Mucosa of rectum (tissue), 2 donors: ENCODE measurements around the gene CTNNAL1.
"Not testable (repeated sequence)": the region's sequence is repeated elsewhere in the genome, so short reads cannot be mapped to it uniquely, and the experiment has no call there.

Experiments used
- H3K27ac ChIP-seq, 2 donors: one replicate each; pipeline ENCODE4 v1.7.0; 2013; ENCODE audit warnings: inconsistent platforms in 2 of 2, low read depth in 2 of 2, low read length in 2 of 2
- H3K27me3 ChIP-seq, 2 donors: one replicate each; pipeline ENCODE4 v1.7.0; 2013; ENCODE audit warnings: low read length in 2 of 2; ENCODE audit not compliant: control insufficient read depth in 2 of 2, insufficient read depth in 2 of 2
- H3K36me3 ChIP-seq, 2 donors: one replicate each; pipeline ENCODE4 v1.7.0; 2013; ENCODE audit warnings: low read length in 2 of 2; ENCODE audit not compliant: control insufficient read depth in 2 of 2, insufficient read depth in 2 of 2
- H3K4me1 ChIP-seq, 2 donors: one replicate each; pipeline ENCODE4 v1.7.0; 2013; ENCODE audit warnings: low read length in 2 of 2, mild to moderate bottlenecking in 1 of 2; ENCODE audit not compliant: control insufficient read depth in 2 of 2, insufficient read depth in 2 of 2
- H3K4me3 ChIP-seq, 2 donors: one replicate each; pipeline ENCODE4 v1.7.0; 2013; ENCODE audit warnings: low read length in 2 of 2
- H3K9ac ChIP-seq, 2 donors: one replicate each; pipeline ENCODE4 v1.7.0; 2013; ENCODE audit warnings: low read length in 2 of 2, low read depth in 1 of 2, mild to moderate bottlenecking in 1 of 2
- H3K9me3 ChIP-seq, 2 donors: one replicate each; pipeline ENCODE4 v1.7.0; 2013; ENCODE audit warnings: low read length in 2 of 2; ENCODE audit not compliant: control insufficient read depth in 2 of 2
- donor health status: healthy.
- donor health status: Normal muscosa, but diverticular disease.

Gene CTNNAL1

GRCh38 chr9:108971392-108971791 is 41.9 kb downstream of the CTNNAL1 start:
- not testable (repeated sequence) for H3K27me3 ChIP-seq, H3K9me3 ChIP-seq, H3K36me3 ChIP-seq, H3K4me3 ChIP-seq, H3K4me1 ChIP-seq, H3K27ac ChIP-seq, H3K9ac ChIP-seq

GRCh38 chr9:108967916-108968315 is 45.4 kb downstream of the CTNNAL1 start:
- no peak overlapping the region for H3K9ac ChIP-seq
- no peaks in the 10 kb centered on the region for H3K4me1 ChIP-seq
- H3K27ac ChIP-seq = no peak overlapping the region
- H3K27me3 ChIP-seq = no peaks in the 10 kb centered on the region
- H3K36me3 ChIP-seq = no peaks in the 10 kb centered on the region
- H3K4me3 ChIP-seq = no peak overlapping the region
- H3K9me3 ChIP-seq = no peaks in the 10 kb centered on the region

- no peaks in the 10 kb centered on the region for H3K36me3 ChIP-seq
- no peaks in the 10 kb centered on the region for H3K4me1 ChIP-seq
- H3K9me3 ChIP-seq = no peaks in the 10 kb centered on the region
Observed at GRCh38 chr9:108963459-108964143, 49.7 kb downstream of the CTNNAL1 start.

GRCh38 chr9:108961151-108961550 is 52.1 kb downstream of the CTNNAL1 start:
- no peaks in the 10 kb centered on the region for H3K9me3 ChIP-seq
- no peak overlapping the region for H3K27ac ChIP-seq
- H3K4me3 ChIP-seq = no peak overlapping the region
- no peaks in the 10 kb centered on the region for H3K4me1 ChIP-seq
- H3K36me3 ChIP-seq = no peaks in the 10 kb centered on the region
- H3K9ac ChIP-seq = no peak overlapping the region
- H3K27me3 ChIP-seq = no peaks in the 10 kb centered on the region

More at GRCh38 chr9:108963459-108964143, 49.7 kb downstream of the CTNNAL1 start:
- no peaks in the 10 kb centered on the region for H3K27me3 ChIP-seq
- H3K9ac ChIP-seq = no peak overlapping the region
- H3K27ac ChIP-seq = no peak overlapping the region
- H3K4me3 ChIP-seq = no peak overlapping the region

- Histone ChIP-seq H3K27ac (no peak overlapping the region), H3K4me1 (no peaks in the 10 kb centered on the region), H3K36me3 (no peaks in the 10 kb centered on the region), H3K9ac (no peak overlapping the region), H3K9me3 (no peaks in the 10 kb centered on the region), H3K27me3 (no peaks in the 10 kb centered on the region), H3K4me3 (no peak overlapping the region)
Observed at GRCh38 chr9:108960331-108960730, 53.0 kb downstream of the CTNNAL1 start.

- Histone ChIP-seq H3K27me3 (no peaks in the 10 kb centered on the region), H3K9me3 (no peaks in the 10 kb centered on the region), H3K4me3 (no peak overlapping the region), H3K36me3 (no peaks in the 10 kb centered on the region), H3K27ac (no peak overlapping the region), H3K9ac (no peak overlapping the region), H3K4me1 (no peaks in the 10 kb centered on the region)
Observed at GRCh38 chr9:108956631-108957026, 56.7 kb downstream of the CTNNAL1 start.

- H3K4me1 ChIP-seq = no peaks in the 10 kb centered on the region
- no peaks in the 10 kb centered on the region for H3K27me3 ChIP-seq
- no peaks in the 10 kb centered on the region for H3K36me3 ChIP-seq
- no peaks in the 10 kb centered on the region for H3K9me3 ChIP-seq
- no peak overlapping the region for H3K27ac ChIP-seq
- H3K9ac ChIP-seq = no peak overlapping the region
- no peak overlapping the region for H3K4me3 ChIP-seq
Observed at GRCh38 chr9:108956022-108956630, 57.2 kb downstream of the CTNNAL1 start.

- no peak overlapping the region for H3K27ac ChIP-seq
Observed at GRCh38 chr9:108953983-108954574, 59.2 kb downstream of the CTNNAL1 start.

GRCh38 chr9:108951578-108951977 is 61.7 kb downstream of the CTNNAL1 start:
- H3K36me3 ChIP-seq = no peaks in the 10 kb centered on the region
- H3K27ac ChIP-seq = no peak overlapping the region
- no peaks in the 10 kb centered on the region for H3K9me3 ChIP-seq
- no peaks in the 10 kb centered on the region for H3K4me1 ChIP-seq
- H3K27me3 ChIP-seq = no peaks in the 10 kb centered on the region
- no peak overlapping the region for H3K4me3 ChIP-seq
- H3K9ac ChIP-seq = no peak overlapping the region

More at GRCh38 chr9:108953983-108954574, 59.2 kb downstream of the CTNNAL1 start:
- H3K9ac ChIP-seq = no peak overlapping the region
- H3K4me3 ChIP-seq = no peak overlapping the region
- H3K9me3 ChIP-seq = no peaks in the 10 kb centered on the region
- H3K4me1 ChIP-seq = no peaks in the 10 kb centered on the region
- no peaks in the 10 kb centered on the region for H3K27me3 ChIP-seq
- H3K36me3 ChIP-seq = no peaks in the 10 kb centered on the region

GRCh38 chr9:108950168-108950567 is 63.1 kb downstream of the CTNNAL1 start:
- Histone ChIP-seq H3K4me1 (no peaks in the 10 kb centered on the region), H3K4me3 (no peak overlapping the region), H3K9ac (no peak overlapping the region), H3K27ac (no peak overlapping the region), H3K36me3 (no peaks in the 10 kb centered on the region), H3K27me3 (no peaks in the 10 kb centered on the region), H3K9me3 (no peaks in the 10 kb centered on the region)
